HG02885 (cell line): ENCODE measurements around the gene RRAGD.

Source experiments
- ATAC-seq: cut with Tn5 transposase; IDR thresholded peaks from one replicate; pipeline ENCODE4 v1.9.1; 2021; ENCODE audit warnings: mild to moderate bottlenecking; ENCODE audit not compliant: unreplicated experiment, poor library complexity

Gene RRAGD, protein sequence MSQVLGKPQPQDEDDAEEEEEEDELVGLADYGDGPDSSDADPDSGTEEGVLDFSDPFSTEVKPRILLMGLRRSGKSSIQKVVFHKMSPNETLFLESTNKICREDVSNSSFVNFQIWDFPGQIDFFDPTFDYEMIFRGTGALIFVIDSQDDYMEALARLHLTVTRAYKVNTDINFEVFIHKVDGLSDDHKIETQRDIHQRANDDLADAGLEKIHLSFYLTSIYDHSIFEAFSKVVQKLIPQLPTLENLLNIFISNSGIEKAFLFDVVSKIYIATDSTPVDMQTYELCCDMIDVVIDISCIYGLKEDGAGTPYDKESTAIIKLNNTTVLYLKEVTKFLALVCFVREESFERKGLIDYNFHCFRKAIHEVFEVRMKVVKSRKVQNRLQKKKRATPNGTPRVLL

DNA sequence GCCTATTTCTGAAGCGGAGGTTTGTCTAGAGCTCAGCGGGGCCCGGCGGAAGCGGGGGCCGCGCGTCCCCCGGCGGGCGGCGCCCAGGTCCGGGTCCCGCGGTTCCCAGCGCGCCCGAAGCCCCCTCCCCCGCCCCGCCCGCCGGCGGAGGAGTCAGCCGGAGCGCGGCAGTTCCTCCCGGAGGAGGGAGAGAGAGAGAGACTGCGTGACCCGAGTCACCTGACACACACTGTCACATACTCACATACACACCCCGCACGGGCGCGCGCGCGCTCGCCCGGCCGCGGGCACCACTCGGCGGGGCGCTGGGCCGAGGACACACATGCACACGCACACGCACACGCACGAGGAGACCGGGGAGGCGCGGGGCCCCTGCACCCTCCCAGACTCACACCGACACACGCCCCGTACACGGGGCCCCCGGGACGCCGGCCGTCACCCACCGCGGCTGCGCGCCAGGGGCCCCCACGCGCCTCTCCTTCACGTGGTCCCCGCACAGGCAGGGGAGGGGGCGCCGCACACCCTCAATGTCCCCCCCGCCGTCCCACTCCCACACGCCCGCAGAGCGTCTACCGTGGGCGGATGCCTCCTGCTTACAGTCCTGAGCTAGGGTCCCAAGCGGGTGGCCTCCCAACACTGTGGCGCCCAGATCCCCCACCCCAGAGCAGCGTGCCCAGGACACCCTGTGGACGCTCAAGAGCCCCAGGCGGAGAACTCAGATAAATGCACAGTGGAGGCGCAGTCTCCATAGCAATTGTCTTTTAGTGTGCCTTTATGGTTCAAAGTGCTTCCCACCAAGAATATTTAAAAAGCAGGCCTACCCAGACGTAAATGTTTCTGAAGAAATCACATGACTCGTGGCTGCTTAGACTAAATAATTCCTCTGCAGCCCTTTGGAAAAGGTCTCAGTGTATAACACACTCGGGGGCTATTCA is at the start of gene RRAGD:
RRAGD (minus strand) TSS at position 203 of the 935 bp plus-strand sequence. CDS start 280 bp downstream, outside the sequence.
- peak; percentile 85 for ATAC-seq

DNA sequence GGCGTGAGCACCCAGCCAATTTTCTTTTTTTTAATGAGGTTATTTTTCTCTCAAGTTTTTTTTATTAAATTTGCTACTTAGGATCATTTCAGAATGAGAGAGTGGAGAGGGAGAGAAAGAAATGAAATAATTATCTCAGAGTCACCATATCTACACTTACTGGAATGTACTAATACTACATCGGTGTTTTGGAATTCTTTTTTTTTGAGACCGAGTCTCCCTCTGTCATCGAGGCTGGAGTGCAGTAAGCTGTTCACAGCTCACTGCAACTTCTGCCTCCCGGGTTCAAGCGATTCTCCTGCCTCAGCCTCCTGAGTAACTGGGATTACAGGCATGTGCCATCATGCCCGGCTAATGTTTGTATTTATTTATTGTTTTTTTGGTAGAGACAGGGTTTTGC is 48.6 kb upstream of the RRAGD start:
- ATAC-seq = no peak

DNA sequence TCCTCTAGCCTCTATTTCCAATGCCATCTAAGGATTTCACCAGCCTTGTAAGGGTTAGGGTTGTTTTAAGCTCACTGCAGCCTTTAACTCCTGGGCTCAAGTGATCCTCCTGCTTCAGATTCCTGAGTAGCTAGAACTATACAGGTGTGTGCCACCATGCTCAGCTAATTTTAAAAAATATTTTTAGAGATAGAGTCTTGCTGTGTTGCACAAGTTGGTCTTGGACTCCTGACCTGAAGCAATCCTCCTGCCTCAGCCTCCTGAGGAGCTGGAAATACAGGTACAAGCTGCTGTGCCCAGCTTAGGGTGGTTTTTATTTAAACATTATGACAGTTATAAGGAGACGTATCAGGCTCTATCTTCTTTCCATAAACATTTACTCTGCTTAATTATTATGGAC is 47.4 kb upstream of the RRAGD start:
- ATAC-seq = no peak

DNA sequence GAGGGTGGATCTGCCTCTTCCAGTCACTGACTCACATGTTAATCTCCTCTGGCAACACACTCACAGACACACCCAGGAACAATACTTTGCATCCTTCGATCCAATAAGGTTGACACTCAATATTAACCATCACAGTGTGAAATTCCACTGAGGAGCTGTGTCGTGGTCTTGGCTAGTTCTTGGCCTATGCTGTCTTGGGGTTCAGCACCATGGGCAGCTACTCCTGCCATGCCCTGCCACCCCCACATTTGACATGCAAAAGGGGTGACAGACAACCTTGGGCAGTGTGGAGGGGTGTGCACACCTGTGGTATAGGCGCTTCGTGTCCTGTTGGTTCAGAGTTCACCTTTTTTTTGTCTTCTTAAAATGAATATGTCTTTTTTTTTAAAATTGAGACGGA is 46.6 kb upstream of the RRAGD start:
- ATAC-seq = no peak

DNA sequence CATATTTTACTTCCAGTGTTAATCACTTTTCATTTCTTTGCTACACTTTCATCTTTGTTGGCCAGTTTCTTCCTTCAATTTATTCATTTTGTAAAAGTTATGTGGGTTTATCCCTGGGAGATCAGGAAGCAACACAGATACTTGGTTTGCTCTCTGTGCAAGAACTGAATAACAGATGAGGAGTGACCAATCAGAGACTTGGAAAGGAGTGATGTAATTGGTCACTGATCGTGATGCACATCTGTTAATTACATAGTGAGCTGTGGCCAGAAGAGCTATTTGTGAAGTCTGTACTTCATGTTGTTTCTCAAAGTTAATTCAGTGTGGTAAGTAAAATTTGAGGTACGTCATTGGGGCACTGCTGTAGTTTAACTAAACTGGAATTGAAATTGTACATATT is 42.2 kb upstream of the RRAGD start:
- no peak for ATAC-seq

DNA sequence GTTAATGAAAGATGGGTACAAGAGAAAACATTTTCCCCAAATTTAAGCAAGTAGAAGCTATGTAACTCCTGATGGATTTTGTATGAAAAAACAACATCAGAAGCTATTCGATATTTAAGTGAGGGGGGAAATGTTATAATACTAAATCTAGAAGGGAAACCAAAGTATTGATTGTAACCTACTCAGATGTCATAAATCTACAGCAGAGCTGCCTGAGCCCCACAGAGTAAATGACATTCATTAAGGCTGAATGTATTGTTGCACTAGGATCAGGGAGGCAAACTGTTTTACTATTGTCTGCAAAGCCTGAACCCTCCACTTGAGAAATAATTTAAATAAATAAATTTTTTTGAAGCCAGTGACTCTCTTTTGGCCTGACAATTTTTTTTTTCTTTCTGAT is 40.2 kb upstream of the RRAGD start:
- no peak for ATAC-seq

DNA sequence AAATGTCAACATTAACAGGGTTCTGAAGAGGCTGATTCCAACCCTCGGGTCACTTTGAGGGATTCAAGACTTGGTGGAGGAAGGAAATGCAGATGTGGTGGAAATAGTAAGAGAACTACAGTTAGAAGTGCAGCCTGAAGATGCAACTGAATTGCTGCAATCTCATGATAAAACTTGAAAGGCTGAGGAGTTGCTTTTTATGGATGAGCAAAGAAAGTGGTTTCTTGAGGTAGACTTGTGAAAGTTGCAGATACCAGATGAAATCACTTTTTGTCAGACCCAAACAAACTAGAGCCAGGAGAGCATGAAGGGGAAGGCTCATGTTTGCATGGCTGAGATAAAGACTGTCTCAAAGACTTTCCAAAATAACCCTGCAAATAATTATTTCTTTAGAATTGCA is 37.1 kb upstream of the RRAGD start:
- no peak for ATAC-seq

DNA sequence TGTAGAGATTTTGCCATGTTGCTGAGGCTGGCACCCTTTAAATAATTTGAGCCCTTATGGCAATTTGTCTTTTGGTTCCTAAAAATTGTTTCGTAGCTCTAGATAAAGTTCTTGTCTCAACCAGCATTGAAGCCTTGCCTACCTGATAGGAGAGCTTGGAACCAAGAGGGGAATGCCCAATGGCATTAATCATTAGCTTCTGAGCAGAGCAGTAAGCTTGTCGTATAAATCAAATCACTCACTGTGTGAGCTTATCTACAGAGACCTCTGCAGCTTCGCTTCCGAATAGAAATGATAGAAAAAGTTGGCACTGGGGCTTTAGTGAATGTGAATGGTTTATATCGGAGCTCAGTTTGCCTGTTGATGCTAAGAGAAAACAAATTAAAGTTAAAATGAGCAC is 31.6 kb upstream of the RRAGD start:
- no peak for ATAC-seq

DNA sequence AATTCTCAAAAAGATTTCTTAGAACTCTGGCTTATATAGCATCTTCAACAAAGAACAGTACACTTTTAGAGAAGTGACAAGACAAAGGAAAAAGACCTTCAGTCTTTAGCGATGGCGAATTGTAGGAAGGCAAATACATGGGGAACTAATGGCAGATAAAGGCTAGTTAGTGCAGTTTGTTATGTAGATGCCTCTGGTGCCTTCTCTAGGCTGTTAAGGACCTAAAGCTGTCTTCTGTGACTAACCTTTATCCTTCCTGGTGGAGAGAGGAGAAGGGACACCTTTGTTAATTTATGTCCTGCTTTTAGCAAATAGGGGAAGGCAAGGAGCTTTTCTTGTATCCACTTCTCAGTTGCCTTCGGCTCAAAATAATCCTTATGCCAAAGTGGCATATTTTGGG is 28.1 kb upstream of the RRAGD start:
- no peak for ATAC-seq

DNA sequence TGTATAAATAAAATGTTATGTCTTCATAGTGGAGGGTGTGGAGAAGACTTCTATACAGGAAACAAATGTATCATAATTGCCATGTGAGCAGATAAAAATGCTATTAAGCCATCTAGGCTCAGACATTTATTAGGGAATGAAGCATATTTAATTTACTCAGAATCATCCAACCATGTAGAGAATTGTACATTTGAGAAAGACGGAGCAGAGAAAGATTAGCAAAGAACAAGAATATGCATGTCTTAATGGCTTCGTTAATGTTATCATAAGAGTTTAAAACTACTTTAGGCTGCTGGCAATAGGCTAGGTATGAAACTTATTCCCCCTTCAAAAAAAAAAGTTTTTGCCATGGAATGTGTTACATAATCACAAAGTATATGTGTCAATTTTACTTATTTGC is 26.9 kb upstream of the RRAGD start:
- no peak for ATAC-seq

DNA sequence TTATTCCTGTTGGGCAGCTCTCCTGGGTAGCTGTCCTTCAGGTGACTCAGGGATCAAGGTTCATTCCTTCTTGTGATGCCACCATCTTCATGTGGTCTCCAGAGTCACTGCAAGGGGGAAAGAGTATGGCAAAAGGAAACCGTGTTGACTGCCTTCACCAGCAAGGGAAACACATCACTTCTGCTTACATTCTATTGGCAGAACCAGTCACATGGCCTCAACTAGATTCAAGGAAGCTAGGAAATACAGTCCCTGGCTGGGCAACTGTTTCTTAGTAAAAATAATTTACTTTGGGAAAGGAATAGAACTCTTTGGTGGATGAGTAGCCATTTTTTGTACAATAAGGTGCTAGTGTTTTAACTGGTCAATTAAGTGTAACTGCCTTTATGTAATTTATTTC is 26.2 kb upstream of the RRAGD start:
- ATAC-seq = no peak

DNA sequence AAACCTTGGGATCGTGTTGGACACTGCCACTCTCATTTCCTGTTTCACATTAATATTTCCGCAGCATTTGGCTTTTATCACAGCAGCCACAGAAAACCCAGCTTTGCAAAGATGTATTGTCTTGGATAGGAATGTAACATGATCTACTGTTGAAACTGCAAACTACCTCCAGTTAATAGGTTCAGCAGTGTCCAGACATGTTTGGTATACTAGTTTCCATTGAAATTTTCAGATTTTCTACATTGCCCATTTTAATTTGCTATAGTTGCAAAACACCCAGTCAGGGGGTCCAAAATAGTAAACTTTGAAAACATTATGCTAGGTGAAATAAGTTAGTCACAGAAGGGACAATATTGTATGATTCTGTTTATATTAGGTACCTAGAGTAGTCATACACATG is 24.2 kb upstream of the RRAGD start:
- ATAC-seq = no peak

DNA sequence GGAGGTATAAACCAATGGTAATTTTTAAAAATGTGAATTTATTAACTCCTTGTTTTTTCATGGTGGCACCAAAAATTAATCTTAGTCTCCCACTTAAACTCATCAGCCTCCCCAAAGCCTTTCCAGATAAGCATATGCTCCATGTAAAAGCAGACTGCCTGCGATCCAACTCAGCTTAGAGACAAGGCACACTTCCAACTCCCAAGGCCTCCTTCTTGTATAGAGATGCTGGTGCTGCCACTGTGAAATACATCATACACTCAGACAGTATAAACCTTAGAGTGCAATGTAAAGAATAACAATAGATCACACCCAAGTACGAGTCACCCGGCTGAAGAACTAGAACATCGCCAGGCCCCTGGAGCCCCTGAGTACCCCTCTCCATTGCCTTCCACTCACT is 22.9 kb upstream of the RRAGD start:
- ATAC-seq = no peak

DNA sequence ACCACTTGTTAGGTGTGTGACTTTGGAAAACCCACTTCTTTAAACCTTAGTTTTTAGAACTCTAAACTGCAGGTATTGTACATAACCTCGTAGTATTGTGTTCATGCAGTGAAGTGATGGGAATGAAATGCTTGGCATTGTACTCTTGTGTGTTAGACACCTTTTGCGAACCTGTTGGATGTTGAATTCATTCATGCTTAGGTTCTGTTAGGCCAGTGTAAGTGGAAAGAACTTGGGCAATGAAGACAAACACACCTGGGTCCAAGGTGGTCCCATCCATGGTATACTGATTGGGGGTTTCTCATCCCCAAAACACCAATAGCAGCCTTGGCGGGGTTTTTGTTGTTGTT is 22.1 kb upstream of the RRAGD start:
- ATAC-seq = no peak

DNA sequence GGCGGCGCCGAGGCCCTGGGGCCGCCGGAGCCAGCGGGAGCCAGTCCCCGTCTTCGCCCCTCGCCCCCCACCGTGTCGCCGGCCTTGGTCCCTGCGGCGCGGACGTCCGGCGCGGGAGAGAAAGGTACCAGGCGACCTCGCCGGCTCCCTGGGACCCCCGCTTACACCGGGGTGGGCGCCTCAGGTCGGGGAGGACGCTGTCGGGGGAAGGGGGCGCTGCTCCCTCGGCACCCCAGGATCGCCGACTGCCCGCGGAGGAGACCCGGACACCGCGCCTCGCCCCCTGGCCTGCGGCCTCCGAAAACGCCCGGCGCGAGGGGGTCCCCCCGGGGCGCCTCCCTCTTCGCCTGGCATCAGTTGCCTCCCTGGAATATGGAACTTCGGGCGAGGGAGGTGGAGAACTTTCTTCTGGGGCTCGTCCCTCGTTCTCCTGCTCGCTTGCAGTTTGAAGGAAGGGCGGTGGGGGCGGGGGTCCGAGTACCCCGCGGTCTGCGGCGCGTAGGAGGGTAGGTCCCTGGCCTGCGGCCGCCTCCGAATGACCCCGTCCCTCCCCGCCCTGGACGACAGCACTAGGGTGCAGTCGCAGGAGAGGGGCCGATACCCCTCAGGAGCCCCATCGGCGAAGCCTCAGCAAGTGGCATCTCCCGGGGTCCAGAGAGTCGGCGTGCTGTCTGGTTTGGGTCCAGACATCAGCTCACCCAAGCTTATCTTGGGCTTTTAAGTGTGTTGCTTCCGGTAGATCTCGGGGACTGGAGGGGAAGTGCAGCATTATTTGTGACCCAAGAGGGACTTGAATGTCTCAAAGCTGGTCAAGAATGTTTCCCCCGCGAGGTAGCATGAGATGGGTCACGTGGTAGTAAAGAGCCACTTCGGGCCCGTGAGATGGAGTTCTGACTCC is 21.4 kb upstream of the RRAGD start:
- ATAC-seq = peak; percentile 37

DNA sequence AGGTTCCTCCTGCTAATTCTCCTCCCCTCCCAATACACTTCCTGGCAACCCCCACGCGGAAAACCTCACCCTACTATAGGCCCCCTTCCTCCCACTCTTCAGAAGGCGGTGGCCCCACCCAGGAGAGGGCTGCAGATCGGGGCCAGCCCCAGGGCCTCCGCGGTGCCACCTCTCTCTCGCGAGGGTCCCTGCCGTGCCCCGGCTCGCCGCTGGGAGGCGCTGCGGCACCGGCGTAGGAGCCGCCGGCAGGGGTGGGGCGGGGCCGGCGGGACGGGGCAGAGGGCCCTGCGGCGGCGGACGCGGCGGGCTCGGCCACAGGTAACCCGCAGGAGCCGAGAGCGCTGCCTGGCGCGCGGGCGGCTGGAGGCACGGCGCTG is 20.8 kb upstream of the RRAGD start, which contains the start of gene ANKRD6:
ANKRD6 (plus strand) TSS at position 278 of the 377 bp plus-strand sequence. CDS start 133,825 bp downstream, outside the sequence.
- ATAC-seq = peak; percentile 90

DNA sequence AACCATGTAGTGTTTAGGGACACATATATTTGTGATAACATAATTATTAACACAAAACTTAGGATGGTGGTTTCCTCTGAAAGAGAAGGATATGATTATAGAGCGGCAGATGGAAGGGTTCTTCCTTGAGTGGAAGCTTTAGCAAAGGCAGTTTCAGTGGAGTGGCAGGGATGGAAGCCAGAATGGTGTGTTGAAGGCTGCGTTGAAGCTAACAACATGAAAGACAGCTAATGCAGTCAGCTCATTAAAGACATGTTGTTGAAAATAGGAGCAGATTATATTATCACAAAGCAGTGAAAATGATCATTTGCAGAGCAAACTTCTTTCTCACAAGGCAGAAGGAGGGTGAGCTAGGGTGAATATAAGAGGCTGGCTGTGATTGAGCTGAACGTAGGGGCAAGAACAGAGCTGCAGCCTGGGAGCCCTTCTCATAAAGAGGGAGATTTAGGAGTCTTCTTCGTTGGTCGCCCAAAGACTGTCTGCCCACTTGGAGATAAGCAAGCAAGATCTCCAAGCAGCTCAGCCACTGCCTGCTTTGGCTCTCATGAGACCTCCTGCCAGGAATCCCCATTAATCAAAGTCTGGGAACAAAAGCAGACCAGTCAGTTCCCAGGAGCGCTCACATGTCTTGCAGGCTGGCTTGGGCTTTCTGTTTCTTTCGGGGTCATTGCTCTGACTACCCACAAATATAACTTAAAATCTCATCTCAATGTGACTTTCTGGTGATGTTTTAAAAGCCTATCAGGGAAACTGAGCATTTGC is 18.3 kb upstream of the RRAGD start:
- no peak for ATAC-seq

DNA sequence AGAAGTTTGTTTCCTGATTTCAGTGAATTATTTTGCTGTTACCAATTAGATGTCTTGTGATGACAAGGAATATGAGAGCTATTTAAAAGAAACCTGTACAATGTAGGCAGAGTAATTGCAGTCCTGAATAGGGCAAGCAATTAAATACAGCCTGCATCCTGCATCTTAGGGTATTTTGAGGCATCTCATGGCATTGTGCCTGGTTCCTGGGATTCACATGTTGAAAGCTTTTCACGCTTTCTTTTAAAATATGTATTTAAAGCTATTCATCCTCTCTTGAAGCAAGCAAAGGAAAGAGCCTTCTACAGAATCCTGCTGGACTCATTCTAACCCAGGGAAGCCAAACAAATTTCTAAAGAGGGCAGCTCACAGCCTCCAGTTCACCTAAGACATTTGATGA is 4.7 kb upstream of the RRAGD start:
- no peak for ATAC-seq

DNA sequence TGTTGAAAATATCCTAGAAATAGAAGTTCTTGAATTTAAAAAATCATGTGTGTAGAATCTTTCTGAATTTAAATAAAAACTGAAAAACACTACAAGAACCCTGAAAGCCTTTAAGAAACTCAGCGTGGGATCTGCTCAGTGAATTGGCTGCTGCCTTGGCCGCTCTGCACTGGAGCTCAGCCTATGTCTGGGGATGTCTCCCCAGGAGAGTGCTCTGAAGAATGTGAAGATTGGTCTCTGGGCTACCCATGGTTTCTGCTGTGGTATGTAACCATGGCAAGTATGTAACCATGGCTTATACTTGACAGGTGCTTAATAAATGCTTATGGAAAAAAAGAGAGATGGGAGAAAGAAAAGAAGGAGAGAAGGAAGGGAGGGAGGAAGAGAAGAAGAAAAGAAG is 3.1 kb upstream of the RRAGD start:
- ATAC-seq = no peak

DNA sequence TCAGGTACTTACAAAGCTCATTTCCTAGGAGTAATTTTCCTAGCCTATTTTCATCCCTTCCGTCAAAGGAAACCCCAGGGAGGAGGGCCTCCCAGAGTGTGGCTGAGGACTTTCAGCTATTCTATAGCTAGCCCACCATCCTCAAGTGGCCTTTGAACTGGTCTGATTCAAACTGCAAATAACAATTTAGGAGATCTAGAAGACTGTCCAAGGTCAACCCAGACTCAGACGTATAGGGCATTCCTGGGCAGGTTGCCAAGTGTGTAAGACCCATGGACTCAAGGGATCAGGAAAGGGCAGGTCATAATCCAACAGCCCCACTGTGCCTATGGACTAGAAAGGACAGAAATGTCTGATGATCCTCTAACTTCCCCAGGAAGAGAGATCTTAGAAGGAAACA is 2.1 kb upstream of the RRAGD start:
- no peak for ATAC-seq
